GM23248 (cell line): ENCODE results near the gene EFL1.

Experiments
- EZH2 ChIP-seq: fragments of 200-600 bp; sonication (generic); IDR thresholded peaks from 2 replicates; pipeline ENCODE4 v1.6.1; 2018; ENCODE audit warnings: antibody characterized with exemption, mild to moderate bottlenecking; ENCODE audit not compliant: insufficient read depth, poor library complexity, severe bottlenecking
- EZH2phosphoT487 ChIP-seq: fragments of 200-600 bp; sonication (generic); IDR thresholded peaks from 2 replicates; pipeline ENCODE4 v1.6.1; 2018; ENCODE audit warnings: antibody characterized with exemption, moderate library complexity, mild to moderate bottlenecking, low read depth; ENCODE audit not compliant: insufficient read depth

- TF ChIP-seq EZH2phosphoT487 (no peak), EZH2 (no peak)
Measured at GRCh38 chr15:82136120-82136519, 126.4 kb downstream of the EFL1 start.
